GM18858 (cell line): ENCODE measurements around the gene KATNAL1.
A peak's percentile ranks its signal among the peaks of the same experiment; 100 is the strongest.

Experiments used
- ATAC-seq: cut with Tn5 transposase; IDR thresholded peaks from one replicate; pipeline ENCODE4 v1.9.1; 2021; ENCODE audit not compliant: unreplicated experiment

KATNAL1 gene

DNA sequence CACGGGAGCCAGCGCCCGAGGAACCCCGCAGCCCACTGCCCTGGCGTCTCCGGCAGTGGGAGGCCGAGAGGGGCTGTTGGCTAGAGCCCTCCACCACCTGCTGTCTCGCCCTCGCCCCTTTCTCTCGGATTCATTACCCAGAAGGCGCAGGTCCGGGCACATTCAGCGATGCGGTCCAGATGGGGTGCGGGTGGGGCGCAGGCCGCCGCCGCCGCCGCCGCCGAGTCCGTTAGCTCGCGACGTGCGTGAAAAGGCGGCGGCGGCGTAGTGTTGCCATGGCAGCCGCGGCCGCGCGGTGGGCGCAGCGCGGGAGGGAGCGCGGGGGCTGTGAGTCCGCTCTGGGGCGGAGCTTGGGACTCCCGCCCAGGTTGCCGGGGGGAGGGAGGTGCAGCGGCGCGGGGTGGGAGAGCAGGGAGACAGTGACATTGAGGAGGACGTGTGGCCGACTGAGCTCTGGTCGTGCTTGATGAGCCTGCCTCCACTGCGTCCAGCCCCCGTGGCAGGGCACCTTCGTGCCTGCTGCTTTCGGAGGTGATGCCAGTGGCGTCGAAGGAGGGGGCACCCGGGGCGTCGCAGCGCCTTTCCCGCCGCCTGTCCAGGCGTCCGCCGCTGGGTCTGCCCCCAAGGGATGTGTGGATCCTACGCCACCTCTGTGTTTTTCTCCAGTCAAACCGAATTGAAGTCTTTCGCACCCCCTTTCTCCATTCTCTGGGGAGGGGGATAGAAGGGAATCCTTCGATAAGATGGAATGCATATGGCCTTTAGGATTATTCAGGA is at the start of gene KATNAL1:
Gene KATNAL1 (minus strand): TSS at position 358 of the 777 bp plus-strand sequence. CDS start 23,774 bp downstream, outside the sequence.
- ATAC-seq = peak; percentile 42

- ATAC-seq = no peak
These were observed 48.5 kb upstream of the KATNAL1 start for GRCh38 chr13:30355839-30356238.

DNA sequence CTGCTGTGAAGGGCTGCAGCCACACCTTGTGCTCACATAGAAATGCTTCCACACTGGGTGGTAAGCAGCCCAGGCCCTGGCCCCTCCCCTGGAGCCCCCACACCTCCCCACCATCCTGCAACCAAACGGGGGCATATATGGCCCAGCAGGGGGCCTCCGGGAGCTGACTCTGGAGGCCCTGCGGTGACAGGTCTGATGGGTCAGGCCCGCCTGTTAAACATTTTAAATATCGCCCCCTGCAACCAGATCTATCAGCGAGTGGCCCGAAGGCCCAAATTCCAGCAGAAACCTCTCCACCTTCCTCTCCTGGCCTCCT is 48.0 kb upstream of the KATNAL1 start:
- ATAC-seq = no peak

- ATAC-seq = no peak
These were observed 47.4 kb upstream of the KATNAL1 start for GRCh38 chr13:30354493-30355383.

DNA sequence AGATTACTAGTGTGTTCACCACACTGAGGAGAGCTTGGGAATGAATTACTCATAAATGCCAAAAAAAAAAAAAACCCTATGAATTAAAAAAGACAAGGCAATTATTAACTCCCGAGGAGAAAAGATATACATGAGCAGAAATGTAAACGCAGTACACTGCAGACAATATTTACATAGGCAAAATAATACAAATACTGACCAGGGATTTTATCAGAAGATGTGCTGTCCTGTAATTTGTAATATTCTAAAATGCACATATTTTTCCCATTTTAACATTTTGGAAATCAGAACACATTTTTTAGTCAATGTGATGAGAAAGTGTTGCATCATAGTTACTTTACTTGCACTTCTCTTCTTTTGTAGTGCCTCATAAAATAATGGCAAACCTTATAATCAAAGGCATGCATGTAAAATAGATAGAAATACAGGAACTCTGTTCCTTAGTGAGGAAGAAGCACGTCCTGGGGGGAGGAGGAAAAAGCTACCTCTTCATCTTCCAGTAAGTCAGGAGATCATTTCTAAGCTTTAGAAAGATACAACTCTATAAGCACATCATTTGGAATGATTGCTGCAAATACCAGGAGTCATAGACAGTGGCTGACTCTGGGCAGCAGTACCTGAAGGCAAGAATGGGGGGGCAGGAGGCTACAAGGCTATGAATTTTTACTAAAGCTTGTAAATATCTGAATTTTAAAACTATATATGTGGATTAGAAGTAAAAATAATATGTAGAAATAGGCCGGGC is 46.3 kb upstream of the KATNAL1 start:
- no peak for ATAC-seq

- ATAC-seq = no peak
These were observed 45.7 kb upstream of the KATNAL1 start for GRCh38 chr13:30353060-30353459.

GRCh38 chr13:30352121-30352520 is 44.8 kb upstream of the KATNAL1 start:
- no peak for ATAC-seq

DNA sequence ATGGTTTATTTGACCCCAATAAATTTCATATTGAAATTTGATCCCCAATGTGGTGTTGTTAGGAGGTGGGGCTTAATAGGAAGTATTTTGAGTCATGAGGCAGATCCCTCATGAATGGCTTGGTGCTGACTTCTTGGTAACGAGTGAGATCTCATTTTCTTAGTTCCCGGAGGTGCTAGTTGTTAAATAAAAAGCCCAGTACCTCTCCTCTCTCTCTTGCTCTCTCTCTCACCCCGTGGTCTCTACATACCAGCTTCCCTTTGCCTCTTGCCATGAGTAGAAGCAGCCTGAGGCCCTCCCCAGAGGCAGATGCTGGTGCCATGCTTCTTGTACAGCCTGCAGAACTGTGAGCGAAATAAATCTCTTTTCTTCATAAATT is 39.4 kb upstream of the KATNAL1 start:
- ATAC-seq = no peak

- ATAC-seq = no peak
These were observed 38.9 kb upstream of the KATNAL1 start for GRCh38 chr13:30346153-30346788.

DNA sequence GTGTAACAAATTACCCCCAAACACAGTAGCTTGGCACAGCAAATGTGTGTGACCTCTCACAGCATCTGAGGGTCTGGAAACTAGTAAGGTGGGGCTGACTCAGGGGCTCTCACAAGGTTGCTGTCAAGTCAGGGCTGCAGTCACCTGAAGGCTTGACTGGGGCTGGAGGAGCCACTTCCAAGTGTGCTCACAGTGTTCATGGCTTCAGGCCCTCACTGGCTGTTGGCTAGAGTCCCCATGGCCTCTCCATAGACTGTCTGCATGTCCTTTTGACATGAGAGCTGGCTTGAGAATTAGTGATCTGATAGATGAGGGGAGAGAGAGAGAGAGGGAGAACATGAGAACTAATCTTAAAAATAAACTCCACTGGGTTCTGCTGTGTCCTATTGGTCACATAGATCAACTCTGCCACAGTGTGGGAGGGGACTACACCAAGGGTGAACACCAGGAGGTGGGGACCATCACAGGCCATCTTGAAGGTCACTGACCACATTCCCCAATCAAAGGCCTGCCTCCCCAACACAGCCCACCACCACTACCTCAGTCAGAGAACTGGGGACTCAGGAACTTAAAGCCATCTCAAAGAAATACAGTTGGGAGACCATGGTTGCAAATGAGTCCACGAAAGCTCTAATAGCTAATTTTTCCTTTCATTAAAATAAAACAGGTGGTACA is 38.2 kb upstream of the KATNAL1 start:
- ATAC-seq = no peak

DNA sequence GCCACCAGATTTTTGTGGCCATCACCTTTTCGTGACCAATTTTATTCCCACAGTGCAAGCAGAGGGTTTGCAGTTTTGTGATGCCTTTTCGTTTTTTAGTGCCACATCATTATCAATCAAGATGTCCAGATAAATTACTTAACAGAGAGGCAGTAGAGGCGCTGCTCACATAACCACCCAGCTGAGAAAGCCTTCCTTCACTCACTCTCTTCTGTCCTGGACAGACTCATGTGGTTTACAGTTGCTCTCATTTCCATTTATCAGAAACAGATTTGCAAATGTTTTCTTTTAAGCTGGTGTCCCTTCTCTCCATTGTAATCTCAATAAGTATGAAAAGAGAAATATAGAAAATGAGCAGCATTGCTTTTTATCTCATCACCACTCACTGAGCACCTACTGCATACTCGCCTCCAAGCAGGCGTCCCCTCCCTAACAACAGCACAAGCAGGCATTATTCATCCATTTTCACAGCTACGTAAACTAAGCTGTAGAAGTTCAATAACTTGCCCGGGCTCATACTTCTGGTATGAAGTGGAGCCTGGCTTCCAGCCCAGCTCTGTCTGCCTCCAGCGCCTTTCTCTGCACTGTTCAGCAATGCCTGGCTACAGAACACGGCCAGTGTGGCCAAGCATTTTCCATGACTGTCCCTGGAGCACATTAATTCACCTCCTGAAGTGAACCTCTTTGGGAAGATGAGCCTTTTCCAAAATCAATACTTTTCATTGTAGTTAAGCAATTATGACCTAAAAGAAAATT is 34.6 kb upstream of the KATNAL1 start:
- ATAC-seq = no peak

GRCh38 chr13:30340331-30341250 is 33.2 kb upstream of the KATNAL1 start:
- no peak for ATAC-seq

DNA sequence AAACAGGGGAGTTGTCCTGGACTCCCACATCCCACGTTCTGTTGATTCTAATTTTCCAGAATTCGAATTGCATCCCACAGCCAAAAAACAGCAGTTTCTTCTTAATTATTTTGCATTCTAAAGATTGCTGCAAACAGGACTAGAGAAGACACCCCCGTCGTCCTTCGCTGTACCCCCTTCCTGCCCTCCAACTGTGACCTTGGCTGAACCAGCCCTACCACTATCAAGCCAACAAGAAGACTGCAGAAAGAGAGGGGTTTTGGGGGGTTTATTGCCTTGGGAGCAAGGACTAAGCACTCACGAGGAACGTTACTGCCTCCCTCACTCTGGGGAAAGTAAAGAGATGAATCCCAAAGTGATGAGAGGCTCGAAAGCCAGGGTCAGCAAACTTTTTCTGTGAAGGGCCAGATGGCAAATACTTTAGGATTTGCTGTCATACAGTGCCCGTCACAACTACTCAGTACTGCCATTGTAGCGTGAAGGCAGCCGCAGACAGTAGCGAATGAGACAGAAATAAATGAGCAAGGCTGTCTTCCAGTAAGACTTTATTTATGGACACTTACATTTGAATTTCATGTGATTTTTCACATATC is 32.5 kb upstream of the KATNAL1 start:
- ATAC-seq = no peak

DNA sequence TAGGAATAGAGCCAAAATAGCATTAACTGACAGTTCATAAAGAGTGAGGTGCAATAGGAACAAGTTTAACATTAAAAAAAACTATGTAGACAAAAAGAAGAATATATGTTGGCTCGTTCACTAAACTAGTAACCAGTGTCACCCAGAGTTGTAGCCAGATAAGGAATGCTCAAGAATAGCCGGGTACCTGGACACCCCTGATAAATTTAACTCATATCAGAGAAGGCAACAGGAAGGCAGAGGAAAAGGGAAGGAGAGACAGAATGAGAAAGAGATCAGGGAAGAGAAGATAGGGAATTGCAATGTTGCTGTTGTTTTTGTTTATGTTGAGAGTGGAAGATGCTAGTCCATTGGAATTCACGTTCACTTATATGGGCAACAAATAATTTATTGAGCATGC is 31.6 kb upstream of the KATNAL1 start:
- ATAC-seq = no peak

DNA sequence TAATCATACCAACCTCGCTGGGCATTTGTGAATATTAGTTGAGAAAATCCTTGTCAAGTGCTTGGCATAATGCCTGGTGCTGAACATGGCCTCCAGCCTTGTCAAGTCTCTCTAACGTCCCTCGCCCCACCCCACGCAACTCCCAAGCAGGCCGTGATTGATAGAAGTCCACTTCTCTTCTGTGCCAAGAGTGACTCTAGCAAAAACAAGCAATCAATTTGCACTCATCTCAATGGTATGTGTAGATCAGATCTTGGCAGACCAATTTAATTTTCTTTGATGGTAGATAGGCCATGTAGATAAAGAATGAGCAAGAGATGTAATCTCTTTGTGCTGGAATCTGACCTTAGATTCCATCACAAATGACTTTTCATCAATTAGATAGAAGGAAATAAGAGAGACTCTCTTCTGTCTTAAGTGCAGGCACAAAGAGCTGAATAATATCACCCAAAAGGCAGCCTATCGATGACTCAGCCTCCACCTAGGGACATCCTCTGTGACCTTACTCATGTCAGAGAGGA is 31.0 kb upstream of the KATNAL1 start:
- no peak for ATAC-seq

GRCh38 chr13:30337061-30337610 is 29.8 kb upstream of the KATNAL1 start:
- no peak for ATAC-seq

DNA sequence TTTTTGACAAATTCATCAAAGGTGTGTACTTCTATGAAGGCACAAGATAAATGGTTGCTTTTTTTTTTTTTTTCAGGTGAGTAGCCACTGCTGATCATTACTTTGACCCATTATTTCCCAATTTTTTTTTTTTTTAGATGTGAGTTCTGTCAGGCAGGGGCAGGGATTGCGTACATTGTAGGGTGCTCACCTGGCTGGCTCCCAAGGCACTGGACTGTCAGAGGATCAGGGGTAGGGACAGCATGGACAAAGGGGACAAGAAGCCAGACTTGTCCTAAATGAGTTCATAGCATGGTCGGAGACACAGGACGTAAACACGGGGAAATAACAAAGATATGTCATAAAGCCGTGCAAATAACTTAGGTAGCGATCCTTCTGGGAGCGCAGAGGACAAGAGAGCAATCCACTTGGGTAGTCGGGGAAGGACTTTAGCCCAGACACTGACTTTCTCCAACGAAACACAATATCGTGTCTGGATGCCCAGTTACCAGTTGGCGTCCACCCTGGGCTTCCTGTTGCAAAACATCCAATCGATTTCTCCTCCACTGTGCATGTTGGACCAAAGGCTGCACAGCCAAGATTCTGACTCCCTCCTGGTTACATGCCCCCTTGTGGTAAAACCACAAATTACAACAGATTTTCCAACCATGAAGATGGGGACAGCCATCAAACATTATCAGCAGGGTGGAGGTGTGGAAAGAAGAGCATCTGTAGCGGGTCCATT is 27.5 kb upstream of the KATNAL1 start:
- no peak for ATAC-seq
